Lung microvascular endothelial cell (primary cell): ENCODE results near the gene TSBP1. TPM values are rescaled to one million over a fixed set of nuclear protein-coding genes. Genes with fewer than 3 reads are reported as not detected.
"Not testable (repeated sequence)": the region's sequence is repeated elsewhere in the genome, so short reads cannot be mapped to it uniquely, and the experiment has no call there.

Source experiments
- DNase-seq, 2 donors: peaks; one replicate each; pipeline versions ENCODE4 v3.0.0 to v3.0.0-alpha.2; 2010; ENCODE audit warnings: low read depth in 2 of 2
- total RNA-seq: library from RNA; depleted of rRNA; stranded (reverse); fragments of >200 nt; gene quantifications from 2 replicates; pipeline ENCODE4 v1.2.1, GENCODE V29; 2014

Gene TSBP1
- total RNA-seq, 1 donor from 2014 or later: not detected

- no peak for DNase-seq
These were observed 4.2 kb upstream of the TSBP1 start for GRCh38 chr6:32375739-32376529.

- peak in 1 of 2 donors; percentile 68 for DNase-seq
These were observed 474 bp downstream of the TSBP1 start for GRCh38 chr6:32371229-32371628.

GRCh38 chr6:32370505-32370904, 1.2 kb downstream of the TSBP1 start:
- DNase-seq: peak in 1 of 2 donors; percentile 2

GRCh38 chr6:32369660-32370059, 2.0 kb downstream of the TSBP1 start:
- DNase-seq: peak; percentile 5 to 92

GRCh38 chr6:32367644-32368043, 4.1 kb downstream of the TSBP1 start:
- no peak for DNase-seq

- DNase-seq: not testable (repeated sequence)
These were observed 12.5 kb downstream of the TSBP1 start for GRCh38 chr6:32359225-32359624.

- not testable (repeated sequence) for DNase-seq
These were observed 13.2 kb downstream of the TSBP1 start for GRCh38 chr6:32358548-32358947.

GRCh38 chr6:32355018-32355417, 16.7 kb downstream of the TSBP1 start:
- no peak for DNase-seq

GRCh38 chr6:32353348-32353747, 18.4 kb downstream of the TSBP1 start:
- DNase-seq: no peak

- DNase-seq: no peak
These were observed 31.5 kb downstream of the TSBP1 start for GRCh38 chr6:32340242-32340641.

- DNase-seq: no peak
These were observed 34.4 kb downstream of the TSBP1 start for GRCh38 chr6:32337186-32337805.

GRCh38 chr6:32332433-32332832, 39.3 kb downstream of the TSBP1 start:
- DNase-seq: no peak

- DNase-seq: no peak
These were observed 42.6 kb downstream of the TSBP1 start for GRCh38 chr6:32329141-32329540.

GRCh38 chr6:32327103-32327502, 44.6 kb downstream of the TSBP1 start:
- DNase-seq: no peak

GRCh38 chr6:32318501-32318900, 53.2 kb downstream of the TSBP1 start:
- no peak for DNase-seq

GRCh38 chr6:32317541-32317940, 54.2 kb downstream of the TSBP1 start:
- no peak for DNase-seq

GRCh38 chr6:32313964-32314363, 57.7 kb downstream of the TSBP1 start:
- no peak for DNase-seq

GRCh38 chr6:32298632-32299336, 72.9 kb downstream of the TSBP1 start:
- DNase-seq: peak in 1 of 2 donors; percentile 2

- DNase-seq: not testable (repeated sequence)
These were observed 76.7 kb downstream of the TSBP1 start for GRCh38 chr6:32294980-32295379.

- no peak for DNase-seq
These were observed 77.1 kb downstream of the TSBP1 start for GRCh38 chr6:32294566-32294965.

- DNase-seq: no peak
These were observed 78.0 kb downstream of the TSBP1 start for GRCh38 chr6:32293695-32294094.

- DNase-seq: no peak
These were observed 80.2 kb downstream of the TSBP1 start for GRCh38 chr6:32291543-32291942.
